Hepatocyte (in vitro differentiated cells): ENCODE data around the gene HAT1. TPM values are rescaled to one million over a fixed set of nuclear protein-coding genes. Genes with fewer than 3 reads are reported as not detected.

Experiments used
- DNase-seq: peaks from one replicate; pipeline ENCODE4 v3.0.0-alpha.2; 2016; ENCODE audit warnings: low spot score
- H2AFZ ChIP-seq: fragments of 200-600 bp; sonication (generic); 2 replicates; pipeline ENCODE4 v1.6.0; 2016; ENCODE audit warnings: antibody characterized with exemption, mild to moderate bottlenecking
- H3K27ac ChIP-seq: fragments of 200-600 bp; sonication (generic); 2 replicates; pipeline ENCODE4 v1.5.1; 2016; ENCODE audit warnings: mild to moderate bottlenecking
- H3K27me3 ChIP-seq: fragments of 200-600 bp; sonication (generic); 2 replicates; pipeline ENCODE4 v1.6.1; 2016
- H3K36me3 ChIP-seq: fragments of 200-600 bp; sonication (generic); replicated peaks from 2 replicates; pipeline ENCODE4 v1.5.1; 2016; ENCODE audit warnings: low read depth; ENCODE audit not compliant: insufficient read depth
- H3K4me1 ChIP-seq: fragments of 200-600 bp; sonication (generic); 2 replicates; pipeline ENCODE4 v1.5.1; 2016; ENCODE audit warnings: mild to moderate bottlenecking, moderate library complexity; ENCODE audit not compliant: insufficient read depth
- H3K4me2 ChIP-seq: fragments of 200-600 bp; sonication (generic); 2 replicates; pipeline ENCODE4 v1.6.0; 2016
- H3K4me3 ChIP-seq: fragments of 200-600 bp; sonication (generic); 2 replicates; pipeline ENCODE4 v1.5.1; 2016; ENCODE audit warnings: mild to moderate bottlenecking
- H3K79me2 ChIP-seq: fragments of 200-600 bp; sonication (generic); 2 replicates; pipeline ENCODE4 v1.6.0; 2017; ENCODE audit warnings: mild to moderate bottlenecking
- H3K9me2 ChIP-seq: fragments of 200-600 bp; sonication (generic); replicated peaks from 2 replicates; pipeline ENCODE4 v1.6.0; 2017; ENCODE audit warnings: mild to moderate bottlenecking; ENCODE audit not compliant: insufficient read depth
- H3K9me3 ChIP-seq: fragments of 200-600 bp; sonication (generic); 2 replicates; pipeline ENCODE4 v1.5.1; 2016; ENCODE audit warnings: low read depth, mild to moderate bottlenecking
- H4K20me1 ChIP-seq: fragments of 200-600 bp; sonication (generic); 2 replicates; pipeline ENCODE4 v1.6.0; 2016; ENCODE audit warnings: mild to moderate bottlenecking; ENCODE audit not compliant: insufficient read depth, poor library complexity, severe bottlenecking
- EZH2 ChIP-seq: fragments of 200-600 bp; sonication (generic); IDR thresholded peaks from 2 replicates; pipeline ENCODE4 v1.6.1; 2016; ENCODE audit warnings: antibody characterized with exemption, mild to moderate bottlenecking, borderline replicate concordance
- EZH2phosphoT487 ChIP-seq: fragments of 200-600 bp; sonication (generic); IDR thresholded peaks from one replicate; pipeline ENCODE4 v1.6.1; 2018; ENCODE audit warnings: antibody characterized with exemption, mild to moderate bottlenecking, low read depth, moderate library complexity; ENCODE audit not compliant: unreplicated experiment, severe bottlenecking
- WGBS: methylation state at CpG from one replicate; pipeline ENCODE4 v1.1.6; 2016; ENCODE audit warnings: low lambda C conversion rate; ENCODE audit errors: missing lambda C conversion rate; 5-methylcytosine and 5-hydroxymethylcytosine counted together
- polyA plus RNA-seq: library from polyadenylated mRNA; unstranded; fragments of >200 nt; fragmentation: Nextera tagmentation; extraction: Ambion mirVana; gene quantifications from 2 replicates; pipeline ENCODE4 v1.2.1, GENCODE V29; 2016
- total RNA-seq: library from RNA; depleted of rRNA; stranded (reverse); fragments of >200 nt; gene quantifications from 2 replicates; pipeline ENCODE4 v1.2.3, GENCODE V29; 2014
- TF ChIP-seq, protein P1 (sequence below): fragments of 200-600 bp; sonication (generic); IDR thresholded peaks from 2 replicates; pipeline ENCODE4 v1.5.1; 2016; ENCODE audit warnings: antibody characterized with exemption, mild to moderate bottlenecking; ENCODE audit not compliant: poor library complexity

Gene HAT1
- total and polyA plus RNA-seq, 2 experiments from 2014 or later, result 35.3 to 54.3 TPM

DNA sequence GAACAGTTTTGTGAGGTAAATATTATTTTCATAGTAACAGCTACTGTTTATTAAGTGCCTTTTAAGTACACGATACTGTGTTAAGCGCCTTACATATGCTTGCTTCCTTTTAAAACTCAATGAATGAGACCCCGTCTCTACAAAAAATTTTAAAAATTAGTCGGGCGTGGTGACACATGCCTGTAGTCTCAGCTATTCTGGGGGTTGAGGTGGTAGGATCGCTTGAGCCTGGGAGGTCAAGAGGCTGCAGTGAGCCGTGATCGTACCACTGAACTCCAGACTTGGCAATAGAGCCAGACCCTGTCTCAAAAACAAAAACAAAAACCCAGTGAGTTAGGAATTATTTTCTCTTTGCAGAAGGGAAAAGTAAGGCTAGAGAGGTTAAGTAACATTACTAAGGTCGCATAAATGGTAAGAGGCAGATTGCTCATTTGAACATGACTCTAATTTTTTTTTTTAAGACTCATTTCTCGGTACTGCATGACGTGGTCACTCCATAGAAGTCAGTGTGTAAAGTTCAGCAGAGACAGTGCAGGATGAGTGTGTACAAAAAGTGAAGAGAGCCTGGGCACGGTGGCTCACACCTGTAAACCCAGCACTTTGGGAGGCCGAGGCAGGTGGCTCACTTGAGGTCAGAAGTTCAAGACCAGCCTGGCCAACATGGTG, 78.6 kb downstream of the HAT1 start:
- H3K4me3 ChIP-seq, result no peak overlapping the region
- WGBS, result 91% methylated on average over 13 of the region's 13 CpGs

DNA sequence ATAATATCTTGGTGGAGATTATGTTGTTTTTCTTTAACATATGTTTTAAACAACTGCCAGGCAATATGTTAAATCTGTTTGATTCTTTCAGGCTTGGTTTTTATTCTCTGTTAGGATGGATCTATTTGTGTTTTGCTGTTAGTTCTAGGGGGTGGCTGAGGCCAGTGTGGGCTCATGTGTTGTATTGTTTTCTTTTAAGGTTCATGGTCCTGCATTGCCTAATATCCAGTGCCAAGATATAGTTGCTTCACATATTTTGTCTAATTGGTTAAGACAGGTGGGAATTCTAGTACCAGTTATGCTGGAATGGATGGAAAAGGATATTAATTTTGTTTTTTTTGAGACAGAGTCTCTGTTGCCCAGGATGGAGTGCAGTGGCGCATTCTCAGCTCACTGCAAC, 85.1 kb downstream of the HAT1 start:
- Histone ChIP-seq H3K27ac (no peak overlapping the region), H3K36me3 (no peaks in the 10 kb centered on the region), H3K27me3 (no peaks in the 10 kb centered on the region), H3K9me3 (no peaks in the 10 kb centered on the region), H3K4me2 (no peak overlapping the region), H3K4me1 (no peaks in the 10 kb centered on the region), H3K9me2 (no peaks in the 10 kb centered on the region), H3K79me2 (no peaks in the 10 kb centered on the region), H2AFZ (no peak overlapping the region), H4K20me1 (no peaks in the 10 kb centered on the region), H3K4me3 (no peak overlapping the region)
- TF ChIP-seq, protein P1, sequence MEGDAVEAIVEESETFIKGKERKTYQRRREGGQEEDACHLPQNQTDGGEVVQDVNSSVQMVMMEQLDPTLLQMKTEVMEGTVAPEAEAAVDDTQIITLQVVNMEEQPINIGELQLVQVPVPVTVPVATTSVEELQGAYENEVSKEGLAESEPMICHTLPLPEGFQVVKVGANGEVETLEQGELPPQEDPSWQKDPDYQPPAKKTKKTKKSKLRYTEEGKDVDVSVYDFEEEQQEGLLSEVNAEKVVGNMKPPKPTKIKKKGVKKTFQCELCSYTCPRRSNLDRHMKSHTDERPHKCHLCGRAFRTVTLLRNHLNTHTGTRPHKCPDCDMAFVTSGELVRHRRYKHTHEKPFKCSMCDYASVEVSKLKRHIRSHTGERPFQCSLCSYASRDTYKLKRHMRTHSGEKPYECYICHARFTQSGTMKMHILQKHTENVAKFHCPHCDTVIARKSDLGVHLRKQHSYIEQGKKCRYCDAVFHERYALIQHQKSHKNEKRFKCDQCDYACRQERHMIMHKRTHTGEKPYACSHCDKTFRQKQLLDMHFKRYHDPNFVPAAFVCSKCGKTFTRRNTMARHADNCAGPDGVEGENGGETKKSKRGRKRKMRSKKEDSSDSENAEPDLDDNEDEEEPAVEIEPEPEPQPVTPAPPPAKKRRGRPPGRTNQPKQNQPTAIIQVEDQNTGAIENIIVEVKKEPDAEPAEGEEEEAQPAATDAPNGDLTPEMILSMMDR, result no peak
- TF ChIP-seq EZH2phosphoT487, result no peak
- no peak for TF ChIP-seq EZH2
- 90% methylated on average over 1 of the region's 1 CpG for WGBS
- DNase-seq, result no peak

More for the DNA sequence above, 78.6 kb downstream of the HAT1 start:
- Histone ChIP-seq H3K27ac (no peak overlapping the region), H3K4me1 (no peaks in the 10 kb centered on the region), H3K4me2 (peak overlapping the region; percentile 86), H3K9me3 (no peaks in the 10 kb centered on the region), H2AFZ (peak overlapping the region; percentile 88), H3K79me2 (no peaks in the 10 kb centered on the region), H3K9me2 (no peaks in the 10 kb centered on the region), H3K27me3 (peaks cover 20% of the 10 kb centered on the region), H3K36me3 (no peaks in the 10 kb centered on the region), H4K20me1 (no peaks in the 10 kb centered on the region)
- DNase-seq, result no peak
- no peak for TF ChIP-seq EZH2
- TF ChIP-seq, protein P1, result no peak
- no peak for TF ChIP-seq EZH2phosphoT487

DNA sequence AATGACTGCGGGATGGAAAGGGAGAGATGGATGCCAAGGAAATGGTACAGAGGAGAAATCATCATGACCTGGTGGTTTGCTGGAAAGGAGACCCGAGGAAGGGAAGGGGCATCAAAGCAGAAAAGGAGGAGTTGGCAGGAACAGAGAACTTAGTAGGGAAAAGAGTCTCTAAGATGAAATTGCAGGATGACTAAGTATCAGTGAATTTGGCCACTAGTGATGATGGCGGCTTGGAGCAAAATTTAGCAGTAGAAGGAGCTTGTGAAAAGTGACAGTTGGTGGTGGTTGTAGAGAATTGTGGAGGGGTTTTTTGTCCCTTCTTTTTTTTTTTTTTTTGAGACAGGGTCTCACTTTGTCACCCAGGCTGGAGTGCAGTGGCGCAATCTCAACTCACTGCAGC, 87.6 kb downstream of the HAT1 start:
- H3K27me3 ChIP-seq, result no peaks in the 10 kb centered on the region
- no peak overlapping the region for H2AFZ ChIP-seq
- H3K4me3 ChIP-seq, result no peak overlapping the region
- H4K20me1 ChIP-seq, result no peaks in the 10 kb centered on the region
- no peak overlapping the region for H3K4me2 ChIP-seq
- no peak for DNase-seq
- H3K27ac ChIP-seq, result no peak overlapping the region
- 97% methylated on average over 4 of the region's 4 CpGs for WGBS
- H3K4me1 ChIP-seq, result no peaks in the 10 kb centered on the region
- H3K79me2 ChIP-seq, result no peaks in the 10 kb centered on the region
- H3K9me2 ChIP-seq, result no peaks in the 10 kb centered on the region
- no peaks in the 10 kb centered on the region for H3K9me3 ChIP-seq
- TF ChIP-seq, protein P1, result no peak
- no peak for TF ChIP-seq EZH2phosphoT487
- TF ChIP-seq EZH2, result no peak
- no peaks in the 10 kb centered on the region for H3K36me3 ChIP-seq
